Adrenal gland (tissue), 12 donors: ENCODE measurements around the gene DUSP22. TPM values are rescaled to one million over a fixed set of nuclear protein-coding genes. Genes with fewer than 3 reads are reported as not detected.

Source experiments
- DNase-seq, 7 donors: peaks; one replicate each; pipeline ENCODE4 v3.0.0-alpha.2; 2019 to 2020
- H3K27ac ChIP-seq, 5 donors: fragments of 200-600 bp; sonication (generic) in 4 of 5; 1 replicate in 3 of 5; 2 replicates in 2 of 5; pipeline versions ENCODE4 v1.5.1 to v1.8.0; 2016 to 2020; ENCODE audit warnings: mild to moderate bottlenecking in 1 of 5
- H3K27me3 ChIP-seq: fragments of 200-600 bp; 2 replicates; pipeline ENCODE4 v1.8.0; 2021
- H3K36me3 ChIP-seq, 2 donors: fragments of 200-600 bp; replicated peaks in 1 of 2; 1 replicate in 1 of 2; 2 replicates in 1 of 2; pipeline versions ENCODE4 v1.5.1 to v1.8.0; 2018 to 2022
- H3K4me1 ChIP-seq, 2 donors: fragments of 200-600 bp; replicated peaks in 1 of 2; 1 replicate in 1 of 2; 2 replicates in 1 of 2; pipeline versions ENCODE4 v1.5.1 to v1.8.0; 2018 to 2021
- H3K4me3 ChIP-seq, 4 donors: fragments of 200-600 bp; sonication (generic) in 3 of 4; one replicate each; pipeline ENCODE4 v1.5.1; 2016 to 2018
- H3K9me3 ChIP-seq, 3 donors: fragments of 200-600 bp; sonication (generic) in 1 of 3; replicated peaks in 1 of 3; 1 replicate in 2 of 3; 2 replicates in 1 of 3; pipeline versions ENCODE4 v1.5.1 to v1.8.0; 2016 to 2021
- CTCF ChIP-seq, 6 experiments: fragments of 450-650 bp in 4 of 6; fragments of 200-600 bp in 2 of 6; sonication (generic) in 1 of 6; IDR thresholded peaks; 1 replicate in 5 of 6; 2 replicates in 1 of 6; pipeline versions ENCODE4 v1.5.1 to v1.8.0; 2016 to 2021; ENCODE audit warnings: antibody characterized with exemption in 6 of 6, mild to moderate bottlenecking in 2 of 6, moderate library complexity in 1 of 6
- POLR2A ChIP-seq, 2 donors: fragments of 450-650 bp; IDR thresholded peaks; one replicate each; pipeline ENCODE4 v1.6.1; 2017; ENCODE audit warnings: antibody characterized with exemption in 2 of 2, mild to moderate bottlenecking in 2 of 2, moderate library complexity in 1 of 2
- WGBS, 4 donors: extraction: QIAGEN DNeasy Blood & Tissue Kit in 2 of 4; methylation state at CpG; one replicate each; pipeline versions ENCODE4 v1.1.5 to v1.1.7; 2013 to 2017; 5-methylcytosine and 5-hydroxymethylcytosine counted together
- intact Hi-C, 2 donors: fragments of 100-400 bp; cut with DNase I; formaldehyde crosslinking; loops; one replicate each; pipeline versions ENCODE4 v1.14.1 to v1.15.0; 2022 to 2023
- polyA plus RNA-seq, 3 donors: library from polyadenylated mRNA; stranded (reverse); fragments of 200-250 nt in 2 of 3; fragments of 350-450 nt in 1 of 3; fragmentation: Illumina TruSeq in 1 of 3; extraction: RNeasy Lipid Tissue Mini Kit (QIAGEN cat#74804) in 1 of 3; gene quantifications; one replicate each; pipeline ENCODE4 v1.2.3, GENCODE V29; 2013 to 2014
- total RNA-seq, 9 donors: library from RNA; depleted of rRNA in 4 of 9; stranded (reverse); fragments of >200 nt in 4 of 9; fragments of 120-200 nt in 1 of 9; fragmentation: NEBNext Ultra II Directional in 1 of 9; extraction: Animal tissue kit (Norgen Biotek cat#: 25700) in 1 of 9; gene quantifications; one replicate each; pipeline versions ENCODE4 v1.1.0 to v1.2.4, GENCODE V29; 2013 to 2023
- donor health status: healthy with polysubstance abuse.
- donor health status: Bipolar disorder and iron deficiency.
- donor health status: DM: yes; HTN: yes; CAD: no.
- donor health status: DM: no; HTN: no; CAD: no.
- donor health status: DM: no; HTN: no; CAD: no.
- donor health status: DM: yes; HTN: yes; CAD: no.

Gene DUSP22
- total and polyA plus RNA-seq, 12 donors = 16.7 to 39.3 (median 25.9) TPM

DNA sequence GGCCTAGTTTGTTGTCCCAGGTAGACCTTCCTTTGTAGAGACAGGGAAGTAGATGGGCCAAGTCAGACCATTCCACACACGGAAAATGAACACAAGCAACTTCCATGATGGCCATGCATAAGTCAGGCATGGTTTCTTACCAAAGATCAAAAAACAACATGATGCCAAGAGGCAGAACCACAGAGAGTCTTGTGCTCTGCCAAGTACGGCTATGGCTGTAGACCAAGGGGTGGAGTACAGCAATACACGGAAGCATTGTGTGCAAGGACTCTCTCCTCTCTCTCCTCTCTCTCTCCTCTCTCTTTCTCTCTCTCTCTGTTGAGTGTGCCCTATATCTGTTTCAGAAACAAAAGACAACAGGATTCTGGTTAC, 4.8 kb upstream of the DUSP22 start:
- Histone ChIP-seq H3K27me3 (no peaks in the 10 kb centered on the region), H3K27ac (no peak overlapping the region), H3K9me3 (no peaks in the 10 kb centered on the region), H3K4me3 (no peak overlapping the region), H3K36me3 (no peaks in the 10 kb centered on the region), H3K4me1 (peaks cover 0 to 8% of the 10 kb centered on the region in 2 donors)
- intact Hi-C loops = no loop called here
- no peak for TF ChIP-seq POLR2A (IDR thresholded peaks at IDR 0.05)
- no peak for TF ChIP-seq CTCF (IDR thresholded peaks at IDR 0.05)
- 74 to 89% (median 76%) methylated on average over 3 of the region's 3 CpGs for WGBS, 4 donors
- DNase-seq = no peak

- no peak for TF ChIP-seq POLR2A (IDR thresholded peaks at IDR 0.05)
- TF ChIP-seq CTCF (IDR thresholded peaks at IDR 0.05) = no peak
- WGBS, 4 donors = 74 to 79% (median 76%) methylated on average over 3 of the region's 3 CpGs
- no peak for DNase-seq
Measured at GRCh38 chr6:288866-289265, 3.4 kb upstream of the DUSP22 start.

DNA sequence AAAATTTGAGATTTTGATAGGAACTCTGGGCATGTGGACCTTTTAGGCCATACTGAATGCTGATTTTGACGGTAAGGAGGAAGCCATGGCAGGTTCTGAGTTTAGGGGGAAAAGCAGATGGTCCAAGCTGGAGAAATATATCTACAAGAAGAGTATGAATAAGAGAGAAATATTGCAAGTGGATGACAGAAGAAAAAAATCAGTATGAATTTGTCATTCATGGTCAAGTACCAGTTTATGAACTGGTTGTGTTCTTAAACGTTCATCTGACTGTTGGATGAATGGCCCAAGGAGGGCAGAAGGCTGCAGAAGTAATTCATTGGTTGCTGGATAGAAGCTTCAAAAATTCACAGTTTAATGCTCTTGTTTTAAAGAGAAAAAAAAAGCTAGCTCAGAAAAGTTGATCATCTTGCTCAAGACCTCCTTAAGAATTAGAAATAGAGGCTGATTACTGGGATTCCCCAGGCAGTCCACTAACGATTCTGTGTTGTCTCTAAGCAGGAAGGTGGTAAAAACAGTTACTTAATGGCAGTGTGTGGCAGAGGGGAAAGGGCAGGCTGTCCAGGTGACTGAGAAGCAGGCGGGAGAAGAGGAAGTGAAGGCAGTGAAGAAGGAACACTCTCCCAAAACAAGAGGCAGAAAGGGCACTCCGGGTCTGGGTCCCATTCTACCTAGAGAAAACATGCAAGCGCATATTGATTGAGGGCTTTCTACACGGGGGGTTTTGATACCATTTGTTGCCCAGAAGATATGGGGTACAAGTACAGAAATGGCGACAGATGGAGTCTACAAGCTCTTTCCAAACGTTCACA, 2.0 kb upstream of the DUSP22 start:
- intact Hi-C loops = no loop called here

More at GRCh38 chr6:288866-289265, 3.4 kb upstream of the DUSP22 start:
- Histone ChIP-seq H3K9me3 (no peaks in the 10 kb centered on the region), H3K4me1 (peaks cover 6 to 8% of the 10 kb centered on the region in 2 donors), H3K4me3 (no peak overlapping the region), H3K27me3 (no peaks in the 10 kb centered on the region), H3K36me3 (no peaks in the 10 kb centered on the region), H3K27ac (no peak overlapping the region)
- intact Hi-C loops = no loop called here

DNA sequence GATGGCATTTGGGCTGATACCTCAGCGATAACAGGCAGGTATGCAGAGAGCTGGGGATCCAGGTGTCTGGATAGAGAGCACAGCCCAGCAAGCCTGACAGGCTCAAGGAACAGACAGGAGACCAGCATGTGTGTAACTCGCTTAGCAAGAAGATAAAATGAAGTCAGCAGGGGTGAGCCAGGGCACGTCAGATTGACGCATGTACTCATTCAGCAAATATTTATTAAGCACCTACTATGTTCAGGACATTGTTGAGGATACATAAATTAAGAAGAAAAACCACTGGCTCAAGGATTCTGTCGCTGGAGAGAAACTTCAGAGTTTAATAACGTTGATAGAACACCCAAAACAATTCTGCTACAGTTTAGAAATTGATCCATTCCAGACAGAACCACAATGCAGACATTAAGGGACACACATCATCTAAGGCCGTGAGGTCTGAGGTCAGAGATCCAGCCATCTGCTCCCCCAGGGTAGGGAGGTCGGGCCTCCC, 1.0 kb upstream of the DUSP22 start:
- Histone ChIP-seq H3K27me3 (no peaks in the 10 kb centered on the region), H3K9me3 (no peaks in the 10 kb centered on the region), H3K4me1 (peaks cover 6 to 12% of the 10 kb centered on the region in 2 donors), H3K36me3 (no peaks in the 10 kb centered on the region), H3K4me3 (peak overlapping the region in 2 of 4 donors; percentile 61 to 76), H3K27ac (peak overlapping the region; percentile 74 to 97 (median 91))
- DNase-seq = no peak
- 42 to 50% (median 43%) methylated on average over 8 of the region's 8 CpGs for WGBS, 4 donors
- intact Hi-C loops = no loop called here
- TF ChIP-seq POLR2A (IDR thresholded peaks at IDR 0.05) (no peak), CTCF (IDR thresholded peaks at IDR 0.05) (no peak)

More for the DNA sequence above, 2.0 kb upstream of the DUSP22 start:
- Histone ChIP-seq H3K4me3 (no peak overlapping the region), H3K27ac (no peak overlapping the region), H3K27me3 (no peaks in the 10 kb centered on the region), H3K36me3 (no peaks in the 10 kb centered on the region), H3K4me1 (peaks cover 6 to 12% of the 10 kb centered on the region in 2 donors), H3K9me3 (no peaks in the 10 kb centered on the region)
- TF ChIP-seq POLR2A (IDR thresholded peaks at IDR 0.05) (no peak), CTCF (IDR thresholded peaks at IDR 0.05) (no peak)
- DNase-seq = no peak
- 73 to 77% (median 75%) methylated on average over 9 of the region's 9 CpGs for WGBS, 4 donors
